GM19351 (cell line): Measurements from ENCODE around the gene OR10H5.
"Not testable (repeated sequence)": the region's sequence is repeated elsewhere in the genome, so short reads cannot be mapped to it uniquely, and the experiment has no call there.

Experiments used
- ATAC-seq: cut with Tn5 transposase; IDR thresholded peaks from one replicate; pipeline ENCODE4 v1.9.1; 2021; ENCODE audit warnings: mild to moderate bottlenecking, moderate library complexity; ENCODE audit not compliant: unreplicated experiment

OR10H5 gene

GRCh38 chr19:15811476-15811875 lies 24.0 kb downstream of the OR10H5 start:
- ATAC-seq: no peak

DNA sequence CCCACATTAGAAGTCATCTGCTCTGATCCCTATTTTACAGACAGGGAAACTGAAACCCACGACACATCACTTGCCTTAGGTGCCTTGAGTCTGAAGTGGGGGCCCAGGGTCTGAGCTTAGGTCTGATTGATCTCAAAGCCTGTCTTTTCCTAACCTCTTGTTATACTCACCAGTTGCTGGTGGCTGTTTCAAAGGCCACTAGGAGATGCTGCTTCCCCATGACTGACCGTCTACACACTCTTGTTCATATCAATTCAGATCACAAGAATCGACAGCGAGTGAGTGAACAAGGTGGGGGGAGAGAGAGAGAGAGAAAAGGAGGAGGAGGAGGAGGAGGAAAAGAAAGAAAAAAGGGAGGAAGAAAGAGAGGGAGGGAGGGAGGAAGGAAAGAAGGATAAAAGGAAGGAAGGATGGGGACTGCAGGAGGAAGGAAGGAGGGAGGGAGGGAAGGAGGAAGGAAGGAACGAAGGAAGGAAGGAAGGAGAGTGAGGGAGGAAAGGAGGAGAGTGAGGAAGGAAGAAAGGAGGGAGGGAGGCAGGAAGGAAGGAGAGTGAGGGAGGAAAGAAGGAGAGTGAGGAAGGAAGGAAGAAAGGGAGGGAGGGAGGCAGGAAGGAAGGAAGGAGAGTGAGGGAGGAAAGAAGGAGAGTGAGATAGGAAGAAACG lies 24.7 kb downstream of the OR10H5 start:
- no peak for ATAC-seq

DNA sequence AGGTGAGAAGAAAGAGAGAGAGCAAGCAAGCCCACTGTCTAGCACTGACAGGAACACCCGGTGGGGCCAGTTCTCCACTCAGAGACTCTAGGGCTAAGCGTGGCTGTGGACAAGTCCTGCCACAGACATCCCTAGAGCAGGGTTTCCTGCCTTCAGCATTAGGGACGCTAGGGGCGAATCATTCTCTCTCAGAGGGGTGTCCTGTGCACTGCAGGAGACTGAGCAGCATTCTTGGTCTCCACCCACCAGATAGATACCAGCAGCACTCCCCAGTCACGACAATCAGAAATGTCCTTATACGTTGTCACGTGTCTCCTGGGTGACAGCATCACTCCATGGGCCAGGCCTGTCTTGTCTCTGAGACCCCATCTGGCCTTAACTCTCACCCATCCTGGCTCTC lies 26.5 kb downstream of the OR10H5 start:
- no peak for ATAC-seq

- no peak for ATAC-seq
These were observed 27.8 kb downstream of the OR10H5 start, which contains the start of gene OR10H1 for GRCh38 chr19:15815306-15815705. TSS of gene OR10H1 (minus strand) at chr19:15815664. CDS start at chr19:15808037, 7,627 bp downstream.

DNA sequence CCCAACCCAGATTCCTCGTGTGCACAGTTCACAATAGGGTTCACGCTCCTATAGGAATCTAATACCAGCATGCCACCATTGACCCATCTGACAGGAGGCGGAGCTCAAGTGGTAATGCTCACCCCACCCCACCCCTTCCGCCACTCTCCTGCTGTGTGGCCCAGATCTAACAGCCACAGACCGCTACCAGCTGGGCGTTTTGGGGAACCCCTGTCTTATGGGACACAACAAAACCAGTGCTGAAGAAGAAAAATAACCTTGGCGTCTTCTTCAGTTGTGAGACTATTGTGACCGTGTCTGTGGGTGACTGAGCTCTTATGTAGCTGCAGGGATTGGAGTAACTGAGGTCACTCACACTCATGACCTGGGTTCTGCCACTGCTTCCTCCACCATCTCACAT lies 33.2 kb downstream of the OR10H5 start:
- no peak for ATAC-seq

DNA sequence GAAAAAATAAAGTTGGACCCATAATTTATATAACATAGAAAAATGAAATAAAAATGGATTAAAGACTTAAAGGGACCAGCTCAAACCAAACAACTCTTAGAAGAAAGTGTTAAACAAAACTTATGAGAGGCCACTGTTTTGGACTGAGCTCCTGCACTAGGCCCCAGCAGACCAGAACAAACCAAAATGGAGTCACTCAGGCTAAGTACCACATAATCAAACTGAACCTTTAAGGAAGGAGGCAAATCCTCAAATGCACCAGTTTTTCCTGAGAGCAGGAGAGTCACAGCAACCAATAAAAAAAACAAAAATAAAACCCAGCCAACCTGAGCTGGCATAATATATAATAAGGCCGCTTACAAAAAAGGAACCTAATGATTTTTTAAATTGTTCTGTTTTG lies 38.3 kb downstream of the OR10H5 start:
- ATAC-seq: no peak

DNA sequence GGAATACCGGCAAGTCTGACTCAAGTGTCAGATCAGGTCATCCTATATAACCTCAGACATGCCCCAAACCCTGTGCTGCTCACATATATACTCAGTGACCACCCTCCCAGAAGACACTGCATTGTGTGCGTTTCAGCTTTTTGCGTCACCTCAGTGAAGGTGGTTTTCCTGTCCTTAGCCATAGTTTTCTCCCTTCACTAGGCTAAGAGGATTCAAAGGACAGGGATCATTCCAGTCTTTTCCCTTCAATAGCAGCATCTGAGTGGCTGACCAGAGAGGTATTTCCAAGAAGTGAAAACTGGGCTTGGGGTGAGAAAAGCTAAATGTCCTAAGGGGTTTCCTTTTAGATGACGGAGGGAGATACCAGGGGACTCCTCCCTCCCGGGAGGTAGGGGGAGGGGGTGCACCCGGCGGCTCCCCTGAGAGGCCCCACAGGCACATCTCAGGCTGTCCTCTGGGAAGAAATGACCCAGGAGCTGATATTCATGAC lies 40.7 kb downstream of the OR10H5 start:
- no peak for ATAC-seq

- not testable (repeated sequence) for ATAC-seq
These were observed 41.3 kb downstream of the OR10H5 start for GRCh38 chr19:15828611-15829305.

DNA sequence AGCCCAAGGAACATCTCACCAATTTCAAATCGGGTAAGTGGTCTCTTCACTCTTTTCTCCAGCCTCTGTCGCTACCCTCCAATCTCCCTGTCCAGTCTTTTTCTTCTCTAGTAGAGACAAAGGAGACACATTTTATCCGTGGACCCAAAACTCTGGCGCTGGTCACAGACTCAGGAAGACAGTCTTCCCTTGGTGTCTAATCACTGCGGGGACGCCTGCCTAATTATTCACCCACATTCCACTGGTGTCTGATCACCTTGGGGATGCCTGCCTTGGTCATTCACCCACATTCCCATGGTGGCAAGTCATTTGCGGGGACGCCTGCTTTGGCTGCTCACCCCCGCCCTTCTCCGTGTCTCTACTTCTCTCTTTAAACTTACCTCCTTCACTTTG lies 41.8 kb downstream of the OR10H5 start:
- no peak for ATAC-seq

- ATAC-seq: no peak
These were observed 42.3 kb downstream of the OR10H5 start for GRCh38 chr19:15829786-15830185.

GRCh38 chr19:15831626-15832025 lies 44.2 kb downstream of the OR10H5 start:
- ATAC-seq: no peak

DNA sequence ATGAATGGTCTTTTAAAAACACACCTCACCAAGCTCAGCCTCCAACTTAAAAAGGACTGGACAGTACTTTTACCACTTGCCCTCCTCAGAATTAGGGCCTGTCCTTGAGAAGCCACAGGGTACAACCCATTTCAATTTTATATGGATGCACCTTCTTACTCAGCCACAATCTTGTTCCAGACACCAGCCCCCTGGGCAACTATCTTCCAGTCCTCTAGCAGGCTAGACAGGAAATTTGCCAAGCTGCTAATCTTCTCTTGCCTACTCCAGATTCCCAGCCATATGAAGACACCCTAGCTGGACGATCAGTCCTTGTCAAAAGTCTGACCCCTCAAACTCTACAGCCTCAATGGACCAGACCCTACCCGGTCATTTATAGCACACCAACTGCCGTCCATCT lies 46.8 kb downstream of the OR10H5 start:
- not testable (repeated sequence) for ATAC-seq

DNA sequence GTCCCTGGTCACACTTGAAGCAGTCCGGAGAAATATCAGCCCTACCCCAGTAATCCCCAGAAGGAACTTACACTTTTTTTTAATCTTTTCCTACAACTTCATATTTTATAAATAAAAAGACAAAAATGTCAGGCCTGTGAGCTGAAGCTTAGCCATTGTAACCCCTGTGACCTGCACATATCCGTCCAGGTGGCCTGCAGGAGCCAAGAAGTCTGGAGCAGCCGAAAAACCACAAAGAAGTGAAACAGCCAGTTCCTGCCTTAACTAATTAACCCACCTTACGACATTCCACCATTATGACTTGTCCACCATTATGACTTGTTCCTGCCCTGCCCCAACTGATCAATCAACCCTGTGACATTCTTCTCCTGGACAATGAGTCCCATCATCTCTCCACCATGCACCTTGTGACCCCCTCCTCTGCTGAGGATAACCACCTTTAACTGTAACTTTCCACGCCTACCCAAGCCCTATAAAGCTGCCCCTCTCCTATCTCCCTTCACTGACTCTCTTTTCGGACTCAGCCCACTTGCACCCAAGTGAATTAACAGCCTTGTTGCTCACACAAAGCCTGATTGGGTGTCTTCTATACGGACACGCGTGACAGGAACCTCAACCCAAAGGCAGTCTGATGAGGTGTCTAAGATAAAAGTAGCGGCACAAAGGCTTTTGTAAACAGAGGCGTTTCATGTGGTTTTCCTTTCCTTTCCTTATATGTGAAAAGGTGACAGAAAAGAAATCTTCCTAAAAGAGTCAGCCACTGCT lies 48.3 kb downstream of the OR10H5 start:
- ATAC-seq: not testable (repeated sequence)

GRCh38 chr19:15836330-15837220 lies 49.1 kb downstream of the OR10H5 start:
- peak; percentile 95 for ATAC-seq

DNA sequence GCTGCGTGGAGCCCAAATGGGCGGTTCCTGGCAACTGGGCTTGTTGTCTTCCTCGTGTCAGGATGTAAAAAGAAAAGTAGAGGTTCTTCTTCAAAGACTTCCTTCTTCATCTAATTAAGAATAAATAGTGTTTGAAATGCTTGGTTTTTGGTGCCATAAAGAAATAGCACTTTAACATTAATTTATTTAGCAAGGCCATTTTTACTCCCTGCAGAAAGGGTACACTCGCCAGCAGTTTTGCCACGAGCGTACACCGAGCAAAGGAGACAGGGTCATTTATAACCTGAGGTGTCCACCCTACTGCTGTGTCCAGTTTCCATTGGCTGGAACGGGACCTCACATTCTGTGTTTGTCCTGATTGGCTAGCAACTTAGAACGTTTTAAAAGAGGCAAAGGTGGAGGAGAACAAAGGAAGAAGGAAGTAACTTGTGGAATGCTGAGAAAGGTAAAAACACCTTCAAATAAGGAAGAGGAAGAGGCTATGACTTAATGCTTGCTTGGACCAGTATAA lies 49.8 kb downstream of the OR10H5 start:
- no peak for ATAC-seq

DNA sequence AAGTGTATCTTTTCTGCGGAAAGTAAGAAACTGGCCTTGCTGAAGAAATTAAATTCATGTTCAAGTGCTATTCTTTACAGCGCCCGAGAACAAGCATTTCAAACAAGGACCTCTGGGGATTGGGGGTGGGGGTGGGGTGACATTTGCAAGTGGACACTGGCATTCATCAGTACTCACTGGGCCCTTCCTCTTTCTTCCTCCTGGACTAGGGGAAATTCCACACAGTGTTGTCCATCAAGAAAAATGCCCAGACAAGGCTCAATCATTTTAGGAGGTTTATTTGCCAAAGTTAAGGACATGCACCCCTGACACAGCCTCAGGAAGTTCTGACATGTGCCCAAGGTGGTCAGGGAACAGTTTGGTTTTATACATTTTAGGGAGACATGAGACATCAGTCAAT lies 50.9 kb downstream of the OR10H5 start:
- no peak for ATAC-seq

GRCh38 chr19:15839888-15840287 lies 52.4 kb downstream of the OR10H5 start:
- ATAC-seq: not testable (repeated sequence)

GRCh38 chr19:15840833-15841232 lies 53.4 kb downstream of the OR10H5 start:
- ATAC-seq: no peak

- ATAC-seq: no peak
These were observed 54.6 kb downstream of the OR10H5 start for GRCh38 chr19:15841875-15842569.
